Measurements from ENCODE around the gene CAPSL. TPM values are rescaled to one million over a fixed set of nuclear protein-coding genes. Genes with fewer than 3 reads are reported as not detected.

Gene CAPSL
- total and polyA plus RNA-seq, 2 experiments from 2014 or later, result 0.19 to 4.5 TPM

- H3K79me2 ChIP-seq (ENCODE audit: insufficient read depth), result no peaks in the 10 kb centered on the region
- H3K36me3 ChIP-seq (ENCODE audit: low read depth), result peaks cover 9% of the 10 kb centered on the region; the same call in 1 of the 2 replicates
- 93 to 95% methylated on average over 5 of the region's 5 CpGs for WGBS, 2 experiments (ENCODE audit: low coverage in 1 of 2, low lambda C conversion rate in 2 of 2, missing lambda C conversion rate in 2 of 2)
- H3F3A ChIP-seq (ENCODE audit: insufficient read depth), result no peaks in the 10 kb centered on the region
- no peak overlapping the region for H2AFZ ChIP-seq
- no peaks in the 10 kb centered on the region for H3K9me3 ChIP-seq (ENCODE audit: low read depth)
- no peak overlapping the region for H3K27ac ChIP-seq
- H3K4me1 ChIP-seq (ENCODE audit: insufficient read depth), result no peaks in the 10 kb centered on the region
- no peak for DNase-seq
- H3K4me3 ChIP-seq, result no peak overlapping the region
- H3K4me2 ChIP-seq (ENCODE audit: unreplicated experiment), result no peak overlapping the region
- H3K27me3 ChIP-seq (replicated peaks; ENCODE audit: insufficient read depth), result no peaks in the 10 kb centered on the region
- no peaks in the 10 kb centered on the region for H3K9me2 ChIP-seq (ENCODE audit: insufficient read depth)
- TF ChIP-seq EZH2 (IDR thresholded peaks at IDR 0.05; ENCODE audit: insufficient read depth, poor library complexity, severe bottlenecking), result no peak
- no peak for TF ChIP-seq EZH2phosphoT487 (IDR thresholded peaks at IDR 0.05; ENCODE audit: insufficient read depth, low read depth)
- H4K20me1 ChIP-seq (ENCODE audit: insufficient read depth), result no peaks in the 10 kb centered on the region
- in situ Hi-C loops (cut with MboI), result no loop called here
- no peak overlapping the region for H3K9ac ChIP-seq
These were observed 68.6 kb downstream of the CAPSL start for GRCh38 chr5:35869685-35870277.

- Histone ChIP-seq H3K4me3 (no peak overlapping the region), H3K27me3 (replicated peaks; ENCODE audit: insufficient read depth) (no peaks in the 10 kb centered on the region), H3K9ac (no peak overlapping the region), H3K4me1 (ENCODE audit: insufficient read depth) (no peaks in the 10 kb centered on the region), H3F3A (ENCODE audit: insufficient read depth) (no peaks in the 10 kb centered on the region), H3K79me2 (ENCODE audit: insufficient read depth) (no peaks in the 10 kb centered on the region), H4K20me1 (ENCODE audit: insufficient read depth) (no peaks in the 10 kb centered on the region), H3K36me3 (ENCODE audit: low read depth) (peaks cover 19% of the 10 kb centered on the region), H3K9me3 (ENCODE audit: low read depth) (no peaks in the 10 kb centered on the region), H3K9me2 (ENCODE audit: insufficient read depth) (no peaks in the 10 kb centered on the region), H3K27ac (no peak overlapping the region), H2AFZ (no peak overlapping the region), H3K4me2 (ENCODE audit: unreplicated experiment) (no peak overlapping the region)
- TF ChIP-seq EZH2 (IDR thresholded peaks at IDR 0.05; ENCODE audit: insufficient read depth, poor library complexity, severe bottlenecking) (no peak), EZH2phosphoT487 (IDR thresholded peaks at IDR 0.05; ENCODE audit: insufficient read depth, low read depth) (no peak)
- 96 to 98% methylated on average over 4 of the region's 4 CpGs for WGBS, 2 experiments (ENCODE audit: low coverage in 1 of 2, low lambda C conversion rate in 2 of 2, missing lambda C conversion rate in 2 of 2)
- in situ Hi-C loops (cut with MboI), result no loop called here
- DNase-seq, result no peak
These were observed 70.4 kb downstream of the CAPSL start for GRCh38 chr5:35867998-35868397.

- WGBS, 2 experiments (ENCODE audit: low coverage in 1 of 2, low lambda C conversion rate in 2 of 2, missing lambda C conversion rate in 2 of 2), result 97 to 100% methylated on average over 3 of the region's 3 CpGs
- Histone ChIP-seq H3K9me2 (ENCODE audit: insufficient read depth) (no peaks in the 10 kb centered on the region), H3F3A (ENCODE audit: insufficient read depth) (peaks cover 40% of the 10 kb centered on the region), H2AFZ (no peak overlapping the region), H3K27me3 (replicated peaks; ENCODE audit: insufficient read depth) (no peaks in the 10 kb centered on the region), H3K79me2 (ENCODE audit: insufficient read depth) (no peaks in the 10 kb centered on the region), H3K9me3 (ENCODE audit: low read depth) (no peaks in the 10 kb centered on the region), H3K9ac (no peak overlapping the region), H3K4me1 (ENCODE audit: insufficient read depth) (peaks cover 44% of the 10 kb centered on the region), H3K36me3 (ENCODE audit: low read depth) (peaks cover 17% of the 10 kb centered on the region), H4K20me1 (ENCODE audit: insufficient read depth) (no peaks in the 10 kb centered on the region), H3K4me3 (no peak overlapping the region), H3K4me2 (ENCODE audit: unreplicated experiment) (no peak overlapping the region), H3K27ac (no peak overlapping the region)
- TF ChIP-seq EZH2phosphoT487 (IDR thresholded peaks at IDR 0.05; ENCODE audit: insufficient read depth, low read depth), result no peak
- no peak for TF ChIP-seq EZH2 (IDR thresholded peaks at IDR 0.05; ENCODE audit: insufficient read depth, poor library complexity, severe bottlenecking)
- DNase-seq, result no peak
- in situ Hi-C loops (cut with MboI), result no loop called here
These were observed 75.3 kb downstream of the CAPSL start for GRCh38 chr5:35863159-35863558.

GRCh38 chr5:35862126-35862525 is 76.3 kb downstream of the CAPSL start:
- H3K9me2 ChIP-seq (ENCODE audit: insufficient read depth), result no peaks in the 10 kb centered on the region
- no peak overlapping the region for H3K4me3 ChIP-seq
- in situ Hi-C loops (cut with MboI), result no loop called here
- no peak for TF ChIP-seq EZH2 (IDR thresholded peaks at IDR 0.05; ENCODE audit: insufficient read depth, poor library complexity, severe bottlenecking)
- TF ChIP-seq EZH2phosphoT487 (IDR thresholded peaks at IDR 0.05; ENCODE audit: insufficient read depth, low read depth), result no peak
- no peaks in the 10 kb centered on the region for H4K20me1 ChIP-seq (ENCODE audit: insufficient read depth)
- 0 out of 2 replicates have a peak overlapping the region, but pooled peaks have one; percentile 2 for H2AFZ ChIP-seq
- H3F3A ChIP-seq (ENCODE audit: insufficient read depth), result peaks cover 45% of the 10 kb centered on the region
- 90 to 92% methylated on average over 2 of the region's 2 CpGs for WGBS, 2 experiments (ENCODE audit: low coverage in 1 of 2, low lambda C conversion rate in 2 of 2, missing lambda C conversion rate in 2 of 2)
- H3K4me1 ChIP-seq (ENCODE audit: insufficient read depth), result peaks cover 52% of the 10 kb centered on the region
- H3K9ac ChIP-seq, result no peak overlapping the region
- DNase-seq, result no peak
- H3K27me3 ChIP-seq (replicated peaks; ENCODE audit: insufficient read depth), result no peaks in the 10 kb centered on the region
- H3K4me2 ChIP-seq (ENCODE audit: unreplicated experiment), result peak overlapping the region; percentile 11
- H3K79me2 ChIP-seq (ENCODE audit: insufficient read depth), result no peaks in the 10 kb centered on the region
- H3K9me3 ChIP-seq (ENCODE audit: low read depth), result no peaks in the 10 kb centered on the region
- H3K27ac ChIP-seq, result no peak overlapping the region
- peaks cover 10% of the 10 kb centered on the region; the same call in 1 of the 2 replicates for H3K36me3 ChIP-seq (ENCODE audit: low read depth)
